Panc1 (cell line): ENCODE measurements around the gene S100P.

ENCODE experiments used
- CTCF ChIP-seq: fragments of 450-650 bp; IDR thresholded peaks from 2 replicates; pipeline ENCODE4 v1.5.1; 2017; ENCODE audit warnings: mild to moderate bottlenecking
- SIN3A ChIP-seq: IDR thresholded peaks from 2 replicates; pipeline ENCODE4 v1.6.1; 2012; ENCODE audit warnings: low read depth, mild to moderate bottlenecking, low read length, moderate library complexity, borderline replicate concordance; ENCODE audit not compliant: insufficient read depth

GRCh38 chr4:6718932-6719610 lies 25.4 kb downstream of the S100P start:
- no peak for TF ChIP-seq CTCF
- TF ChIP-seq SIN3A, result no peak
